DMS79 (cell line): ENCODE results near the gene IGFBP5.

Experiments used
- DNase-seq: peaks from one replicate; lab custom pipeline; 2025; lab: John Stamatoyannopoulos, UW

Gene IGFBP5

DNA sequence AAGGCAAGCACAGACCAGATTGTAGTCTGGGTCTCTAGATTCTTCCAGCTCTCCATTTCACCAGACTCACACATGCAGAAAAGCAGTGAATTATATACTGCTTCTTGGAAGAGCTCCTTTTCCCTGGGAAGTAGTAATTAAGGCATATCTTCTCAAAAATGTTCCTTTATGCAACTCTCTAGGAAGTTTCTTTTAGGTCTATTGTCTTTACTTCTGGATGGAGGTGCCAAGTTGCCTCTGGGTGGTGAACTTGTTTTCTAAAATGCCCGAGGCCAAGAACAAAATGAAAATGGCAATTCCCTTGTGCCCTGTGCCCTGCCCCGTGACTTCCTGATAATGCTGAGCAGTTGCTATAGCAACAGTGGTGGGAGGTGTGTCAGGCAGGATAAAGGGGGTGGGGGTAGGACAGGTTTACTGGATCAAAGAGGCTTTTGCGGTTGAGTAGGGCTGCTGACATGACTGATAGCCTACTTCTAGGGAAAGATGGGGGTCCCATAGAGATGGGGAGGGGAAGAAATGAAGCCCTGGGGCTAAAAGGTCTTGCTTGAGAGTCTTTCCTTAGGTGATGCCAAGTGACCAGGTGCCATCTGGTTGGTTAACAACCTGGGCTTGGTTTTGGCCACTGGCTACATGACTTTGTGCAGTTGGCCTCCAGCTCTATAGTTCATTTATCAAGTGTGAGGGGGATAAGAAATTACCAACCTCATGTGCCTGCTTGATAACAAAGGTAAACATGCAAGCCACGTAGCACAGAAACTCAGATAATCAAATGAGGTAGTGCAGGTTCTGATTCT, 50.3 kb downstream of the IGFBP5 start:
- peak; percentile 57 for DNase-seq

DNA sequence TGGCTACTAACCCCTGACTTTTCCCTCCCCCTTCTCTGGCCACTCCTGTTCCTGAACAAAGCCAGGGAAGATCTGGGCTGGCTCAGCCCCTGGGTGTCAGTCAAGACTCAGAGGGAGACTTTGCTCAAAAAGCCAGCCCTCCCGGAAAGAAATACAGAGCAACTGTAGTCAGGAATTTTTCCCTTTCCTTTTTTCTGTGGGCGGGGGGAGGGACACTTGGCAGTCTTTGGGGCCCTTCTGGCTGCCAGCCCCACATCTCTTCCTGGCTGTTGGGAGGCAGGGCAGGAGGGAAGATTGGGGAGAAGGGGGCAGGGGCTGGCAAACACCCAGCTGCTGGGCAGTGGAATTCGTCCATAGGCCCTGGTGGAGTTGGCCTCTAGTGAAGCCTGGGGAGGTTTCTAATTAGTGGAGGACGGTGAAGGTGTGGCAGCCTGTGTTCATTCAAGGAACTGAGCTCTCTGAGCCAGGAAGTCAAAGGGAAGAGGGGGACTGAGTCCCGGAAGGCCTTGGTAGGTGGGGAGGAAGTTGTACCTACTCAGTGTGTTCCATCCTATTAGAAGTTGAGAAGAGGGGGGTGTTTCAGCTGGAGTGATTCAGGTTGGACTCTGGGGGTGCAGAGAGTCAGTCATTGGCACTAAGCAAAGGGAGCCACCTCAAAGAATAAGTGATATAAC, 51.2 kb downstream of the IGFBP5 start:
- DNase-seq, result no peak

DNA sequence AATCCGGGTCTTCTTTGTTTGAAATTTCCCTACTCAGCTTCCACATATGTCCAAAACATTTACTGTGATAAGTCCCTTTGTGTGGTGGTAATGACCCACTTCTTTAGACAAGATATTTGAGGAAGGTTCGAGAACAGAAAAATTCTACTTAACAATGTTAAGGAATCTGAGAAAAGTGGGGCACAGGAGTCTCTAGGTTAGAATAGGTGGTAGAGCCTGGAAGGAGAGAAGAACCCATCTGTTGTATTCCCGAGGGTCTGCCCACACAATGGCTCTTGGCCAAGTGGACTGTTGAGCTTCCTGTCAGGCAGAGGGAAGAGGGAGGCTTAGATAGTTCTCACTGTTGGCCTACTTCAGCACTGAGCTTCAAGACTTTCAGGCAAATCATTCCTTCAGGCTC, 57.9 kb downstream of the IGFBP5 start:
- DNase-seq, result no peak

DNA sequence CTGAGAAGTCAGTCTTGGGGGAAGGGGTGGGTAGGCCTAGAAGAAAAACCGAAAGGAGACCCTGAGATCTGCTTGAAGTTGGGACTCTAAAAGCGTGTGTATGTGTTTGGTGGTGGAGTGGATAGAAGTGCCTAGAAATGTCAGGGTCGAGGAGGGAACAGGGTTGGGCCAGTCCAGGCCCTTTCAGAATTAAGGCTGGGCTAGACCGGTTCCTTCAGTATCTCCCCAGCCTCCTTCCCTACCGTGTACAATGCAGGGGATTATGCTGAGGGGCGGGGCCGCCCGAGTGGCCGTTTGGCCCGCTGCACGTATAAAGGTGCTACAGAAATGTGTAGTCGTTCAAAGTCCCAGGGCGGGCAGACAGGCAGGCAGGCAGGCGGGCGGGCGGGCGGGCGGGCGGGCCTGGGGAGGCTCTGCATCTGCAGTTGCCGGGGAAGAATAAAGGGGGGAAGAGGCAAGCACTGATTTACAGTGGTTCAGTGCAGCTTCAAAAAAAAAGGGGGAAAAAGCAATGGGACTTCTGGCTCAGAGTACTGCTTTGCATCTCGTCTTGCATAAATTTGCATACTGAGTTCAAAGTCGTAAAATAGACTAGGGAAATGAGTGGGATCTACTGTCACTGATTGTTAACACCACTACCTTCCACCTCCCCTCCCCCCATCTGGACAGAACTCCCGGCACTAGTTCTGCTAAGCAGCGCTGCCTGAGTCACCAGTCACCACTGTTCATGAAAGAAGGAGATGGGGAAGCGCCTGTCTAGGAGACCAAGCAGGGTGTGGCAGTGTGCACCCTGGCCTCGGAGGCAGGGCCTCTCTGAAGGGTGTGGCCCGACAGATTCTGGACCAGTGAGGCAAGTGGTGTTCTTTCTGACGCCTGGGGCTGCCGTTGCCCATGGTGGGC, 58.5 kb downstream of the IGFBP5 start:
- peak; percentile 43 for DNase-seq

DNA sequence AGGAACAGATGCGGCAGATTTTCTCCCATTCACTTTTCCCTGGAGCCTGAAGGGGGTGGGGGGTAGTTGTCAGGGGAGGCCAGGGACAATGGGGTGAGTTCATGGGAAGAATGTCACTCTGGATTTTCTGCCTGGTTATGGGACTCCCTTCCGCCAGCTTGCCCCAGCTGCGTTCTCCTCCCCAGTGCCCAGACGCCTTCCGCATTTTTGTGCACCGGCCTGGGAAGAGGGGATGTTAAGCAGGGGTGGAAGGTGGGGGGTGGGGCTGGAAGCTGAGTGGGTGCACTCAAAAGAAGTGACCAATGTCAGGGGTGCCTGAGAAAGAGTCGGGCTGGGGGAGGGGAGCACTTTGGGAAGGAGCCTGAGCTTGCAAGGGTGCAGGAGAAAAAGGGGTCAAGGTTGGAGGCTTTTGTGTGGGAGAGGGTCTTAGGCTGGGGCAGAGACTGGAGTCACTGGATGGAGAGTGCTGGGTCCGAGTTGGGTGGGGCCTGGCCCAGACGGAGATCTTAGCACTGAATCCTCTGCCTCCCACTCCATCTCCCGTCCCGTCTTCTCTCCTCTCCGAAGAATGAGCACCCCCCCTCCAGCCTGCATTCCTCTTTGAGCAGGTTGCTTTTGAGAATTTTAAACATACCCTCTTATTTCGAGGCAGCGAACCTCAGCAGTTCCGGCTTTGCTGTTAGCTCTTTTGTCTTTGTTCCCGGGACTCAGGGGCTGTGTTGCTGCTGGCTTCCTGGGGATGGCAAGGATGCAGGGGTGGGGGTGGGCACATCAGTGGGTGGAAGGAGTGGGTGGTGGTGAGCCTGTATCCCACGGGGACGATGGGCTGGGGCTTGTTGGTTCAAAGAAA, 59.4 kb downstream of the IGFBP5 start:
- DNase-seq, result peak; percentile 58

DNA sequence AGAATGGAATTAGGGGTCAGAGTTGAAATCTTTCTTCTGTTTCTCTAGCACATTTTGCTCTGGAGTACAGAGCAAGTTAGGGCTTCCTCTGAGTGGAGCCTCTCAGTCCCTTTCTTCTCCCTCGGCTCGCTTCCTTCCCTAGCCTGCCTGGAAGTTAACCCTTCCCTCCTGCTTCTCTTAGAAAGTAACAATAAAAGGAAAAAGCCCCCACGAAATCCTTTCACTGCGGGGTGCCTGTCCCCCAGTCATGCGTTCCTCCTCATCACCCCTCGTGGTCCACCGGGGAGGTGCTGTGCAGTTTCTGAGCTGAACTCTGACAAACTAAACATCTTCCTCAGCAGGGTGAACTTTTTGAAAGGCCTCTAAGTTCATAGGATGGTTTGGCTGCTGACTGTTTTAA, 60.2 kb downstream of the IGFBP5 start:
- DNase-seq, result no peak

DNA sequence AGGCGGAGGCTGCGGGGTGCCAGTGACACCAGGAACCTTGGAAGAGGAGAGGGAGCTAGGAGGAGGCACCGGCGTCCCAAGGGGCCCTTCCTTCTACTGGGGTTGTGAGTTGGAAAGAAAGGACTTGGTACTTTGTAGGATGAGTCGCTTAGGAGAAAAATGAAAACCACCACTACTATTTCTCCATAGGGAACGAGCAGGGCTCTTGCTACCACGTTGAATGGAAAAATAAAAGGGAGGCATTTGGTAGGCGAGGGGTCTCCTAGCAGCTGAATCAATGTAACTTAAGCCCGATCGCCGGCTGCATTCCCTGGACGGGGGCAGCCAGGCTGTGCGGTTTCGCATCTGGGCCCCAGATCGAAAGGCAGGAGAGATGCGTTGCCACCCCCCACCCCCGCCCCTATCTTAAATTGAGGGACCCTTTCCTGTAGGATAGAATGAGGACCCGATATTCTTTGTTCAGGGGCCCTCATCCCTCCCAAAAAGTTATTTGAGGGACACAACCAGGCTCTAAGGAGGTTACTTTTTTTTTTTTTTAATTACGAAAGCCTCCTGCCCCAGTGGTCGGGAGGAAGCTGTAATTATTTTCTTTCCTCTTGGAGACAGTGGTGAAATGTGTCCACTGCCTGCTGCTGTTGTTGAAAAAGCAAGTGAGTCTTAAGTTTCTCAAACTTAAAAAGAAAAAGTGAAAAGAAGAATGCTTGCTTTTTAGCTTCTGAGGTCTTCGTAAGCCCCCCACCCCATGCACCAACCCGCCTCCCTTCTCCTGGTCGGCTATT, 60.8 kb downstream of the IGFBP5 start:
- peak; percentile 29 for DNase-seq

DNA sequence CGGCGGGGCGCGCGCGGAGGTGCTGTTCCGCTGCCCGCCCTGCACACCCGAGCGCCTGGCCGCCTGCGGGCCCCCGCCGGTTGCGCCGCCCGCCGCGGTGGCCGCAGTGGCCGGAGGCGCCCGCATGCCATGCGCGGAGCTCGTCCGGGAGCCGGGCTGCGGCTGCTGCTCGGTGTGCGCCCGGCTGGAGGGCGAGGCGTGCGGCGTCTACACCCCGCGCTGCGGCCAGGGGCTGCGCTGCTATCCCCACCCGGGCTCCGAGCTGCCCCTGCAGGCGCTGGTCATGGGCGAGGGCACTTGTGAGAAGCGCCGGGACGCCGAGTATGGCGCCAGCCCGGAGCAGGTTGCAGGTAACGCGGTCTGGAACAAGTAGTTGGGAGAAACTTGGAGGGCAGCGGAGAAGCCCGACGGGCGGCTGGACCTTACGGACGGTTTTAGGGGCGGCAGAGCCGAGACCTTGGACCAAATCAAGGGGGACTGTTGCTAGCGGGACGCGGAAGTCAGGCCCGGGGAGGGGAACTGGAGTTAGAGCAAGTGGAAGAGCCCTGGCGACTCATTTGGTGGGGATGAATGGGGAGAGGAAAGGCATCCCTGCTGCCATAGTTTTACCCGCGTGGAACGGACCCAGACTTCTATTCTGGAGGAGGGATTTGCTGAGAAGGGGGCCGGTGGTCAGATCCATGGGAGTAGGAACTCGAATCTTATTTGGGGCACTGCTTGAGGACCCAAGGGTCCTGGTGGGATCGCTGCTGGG, 61.6 kb downstream of the IGFBP5 start:
- no peak for DNase-seq

DNA sequence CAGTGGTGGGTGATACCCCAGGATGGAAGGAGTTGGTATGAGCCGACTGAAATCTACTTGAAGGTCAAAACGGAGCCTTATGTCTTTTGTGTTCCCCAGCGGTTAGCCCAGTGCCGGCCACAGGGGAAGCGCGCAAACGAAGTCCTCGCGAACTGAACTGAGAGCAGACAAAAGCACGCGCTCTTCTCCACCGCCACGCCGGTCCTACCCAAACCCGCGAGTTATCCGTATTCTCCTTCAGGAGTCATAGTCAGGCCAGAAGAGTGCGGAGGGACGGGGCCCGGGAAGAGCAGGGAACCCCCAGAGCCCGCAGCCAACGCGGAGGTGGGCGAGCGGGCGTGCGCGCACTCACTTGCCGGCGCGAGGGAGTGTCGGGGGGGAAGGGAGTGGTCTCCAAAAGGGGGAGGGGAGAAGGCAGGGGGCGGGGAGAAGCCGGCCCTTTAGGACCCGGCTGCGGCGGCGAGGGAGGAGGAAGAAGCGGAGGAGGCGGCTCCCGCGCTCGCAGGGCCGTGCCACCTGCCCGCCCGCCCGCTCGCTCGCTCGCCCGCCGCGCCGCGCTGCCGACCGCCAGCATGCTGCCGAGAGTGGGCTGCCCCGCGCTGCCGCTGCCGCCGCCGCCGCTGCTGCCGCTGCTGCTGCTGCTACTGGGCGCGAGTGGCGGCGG, 62.3 kb downstream of the IGFBP5 start, which contains the start of gene IGFBP2:
TSS of gene IGFBP2 (plus strand) at position 469 of the 664 bp plus-strand sequence. CDS start at position 573, 104 bp downstream.
- DNase-seq, result peak; percentile 12

DNA sequence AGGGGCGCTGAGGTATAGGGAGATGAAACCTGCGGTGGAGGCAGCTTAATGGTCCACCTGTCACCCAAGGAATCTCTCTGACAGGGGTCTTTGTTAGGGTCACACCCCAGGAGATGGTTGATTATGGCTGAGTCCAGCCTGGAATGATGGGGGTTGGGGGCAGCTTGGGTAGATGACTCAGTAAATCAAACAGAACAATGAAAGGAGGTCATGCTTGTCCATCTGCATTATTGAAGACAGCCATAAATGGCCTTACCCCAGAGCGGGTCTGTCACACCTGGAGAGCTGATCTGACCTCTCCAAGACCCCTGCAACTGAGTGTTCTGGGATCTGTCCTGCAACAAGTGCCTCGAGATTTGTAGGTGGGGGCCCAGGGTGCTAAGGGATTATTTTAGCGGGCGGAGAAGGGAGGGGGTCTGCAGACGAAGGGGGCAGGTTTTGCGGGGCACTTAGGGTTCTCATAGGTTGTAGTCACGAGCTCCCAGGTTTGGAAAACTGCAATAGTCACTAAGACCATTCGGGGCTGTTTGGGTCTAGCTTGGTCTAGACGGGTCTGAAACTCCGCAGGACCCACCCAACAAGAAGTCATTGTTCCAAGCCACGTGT, 62.9 kb downstream of the IGFBP5 start:
- DNase-seq, result no peak

DNA sequence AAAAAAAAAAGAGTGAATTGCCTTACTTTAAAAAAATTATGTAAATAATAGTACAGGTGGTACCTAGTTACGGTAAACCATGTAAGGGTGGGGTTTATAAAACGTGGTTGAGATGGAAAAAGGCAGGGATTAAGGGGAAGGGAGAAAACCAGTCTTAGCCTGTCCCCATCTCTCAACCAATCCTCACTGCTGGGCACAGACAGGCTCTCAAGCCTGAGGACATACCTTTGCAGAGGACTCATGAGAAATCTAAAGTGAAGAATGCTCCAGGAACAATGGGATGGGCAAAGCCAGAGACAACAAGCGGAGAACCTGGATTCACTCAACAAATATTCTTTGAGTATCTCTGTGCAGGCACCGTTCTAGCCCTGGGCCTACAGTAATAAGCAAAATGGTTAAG, 65.6 kb downstream of the IGFBP5 start:
- no peak for DNase-seq

DNA sequence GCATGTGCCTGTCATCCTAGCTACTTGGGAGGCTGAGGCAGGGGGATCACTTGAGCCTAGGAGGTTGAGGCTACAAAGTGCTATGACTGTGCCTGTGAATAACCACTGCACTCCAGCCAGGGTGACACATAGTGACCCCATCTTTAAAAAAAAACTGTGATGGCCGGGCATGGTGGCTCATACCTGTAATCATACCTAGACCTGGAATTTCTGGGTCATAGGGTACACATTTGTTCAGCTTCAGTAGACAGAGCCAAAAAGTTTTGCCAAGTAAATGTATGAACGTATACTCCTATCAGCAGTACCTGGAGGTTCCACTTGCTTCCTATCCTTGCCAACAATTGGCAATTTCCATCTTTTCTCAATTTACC, 68.5 kb downstream of the IGFBP5 start:
- no peak for DNase-seq

DNA sequence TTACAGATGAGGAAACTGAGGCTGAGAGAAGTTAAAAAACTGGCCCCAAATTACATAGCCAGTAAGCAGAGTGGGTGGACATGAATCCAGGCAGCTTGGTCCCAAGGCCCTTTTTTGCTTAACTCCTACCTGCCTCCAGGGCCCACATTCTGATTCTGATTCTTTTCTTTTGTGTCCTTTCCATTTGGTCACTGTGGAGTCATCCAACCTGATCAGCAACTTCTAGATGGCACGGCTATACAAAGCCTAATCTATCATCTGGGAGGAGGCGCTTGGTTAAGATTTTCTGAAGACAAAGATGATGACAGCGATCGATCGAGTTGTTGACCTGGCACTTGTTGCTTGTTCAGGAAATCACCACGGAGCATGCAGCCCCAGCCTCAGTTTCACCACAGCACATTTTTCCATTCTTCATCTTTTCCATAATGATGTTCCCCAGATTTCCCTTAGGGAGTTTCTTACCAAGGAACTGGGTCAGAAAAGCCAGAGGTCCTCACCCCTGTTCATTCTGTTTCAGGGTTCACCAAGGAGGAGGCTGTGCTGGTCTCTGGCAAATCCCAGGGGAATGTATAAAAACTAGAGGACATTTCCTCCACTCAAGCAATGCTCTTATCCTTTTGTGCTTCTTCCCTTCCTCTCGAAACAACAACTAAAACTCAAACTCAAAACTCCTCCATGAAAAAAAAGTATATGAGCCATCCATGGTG, 69.0 kb downstream of the IGFBP5 start:
- no peak for DNase-seq

DNA sequence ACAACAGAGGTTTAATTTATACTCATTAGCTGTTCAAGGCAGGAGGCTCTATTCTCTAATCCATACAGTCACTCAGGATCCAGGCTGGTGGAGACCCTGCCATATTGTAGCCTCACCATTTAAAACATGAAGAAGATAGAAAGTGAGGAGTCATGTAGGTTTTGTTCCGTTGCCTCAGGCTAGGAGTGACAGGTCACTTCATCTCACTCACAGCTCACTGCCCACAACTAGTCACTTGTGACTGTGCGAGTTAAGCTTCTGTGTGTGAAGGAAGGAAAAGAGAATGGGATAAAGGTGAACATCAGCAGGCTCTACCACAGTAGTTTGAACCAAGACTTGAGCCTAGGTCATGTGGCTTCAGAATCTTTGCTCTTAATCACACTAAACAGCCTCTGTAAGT, 71.1 kb downstream of the IGFBP5 start:
- no peak for DNase-seq

DNA sequence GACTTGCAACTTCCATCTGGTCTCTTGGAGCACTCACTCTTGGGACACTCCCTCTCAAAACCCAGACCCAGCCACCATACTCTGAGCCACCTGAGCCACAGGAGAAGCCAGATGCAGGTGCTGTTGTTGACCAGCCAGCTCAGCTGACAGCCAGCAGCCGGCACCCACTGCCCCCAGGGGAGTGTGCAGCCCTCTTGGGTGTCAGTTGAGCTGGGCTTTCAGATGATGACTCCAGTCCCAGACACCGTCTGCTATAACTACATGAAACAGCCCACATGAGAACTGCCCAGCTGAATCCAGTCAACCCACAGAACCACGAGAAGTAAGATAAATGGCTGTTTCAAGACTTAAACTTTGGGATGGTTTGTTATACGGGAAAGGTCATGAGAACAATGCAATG, 72.8 kb downstream of the IGFBP5 start:
- DNase-seq, result no peak
